Endothelial cell of umbilical vein (primary cell): ENCODE data around the gene KIF17. TPM values are rescaled to one million over a fixed set of nuclear protein-coding genes. Genes with fewer than 3 reads are reported as not detected.
A peak's percentile ranks its signal among the peaks of the same experiment; 100 is the strongest.

Experiments used
- BruUV-seq: library from RNA; stranded (reverse); fragments of 400-500 nt; replicated peaks from 2 replicates; lab custom pipeline; 2021; lab: Mats Ljungman, UMichigan
- CTCF ChIA-PET: fragments of 300-600, 350-600 bp; sonication (Branson Sonifier 250); formaldehyde crosslinking; loops from one replicate; lab custom pipeline; 2021; ENCODE audit warnings: antibody characterized with exemption, inconsistent platforms; lab: Charles Lee
- POLR2A ChIA-PET: fragments of 300-600, 350-600 bp; sonication (Branson Sonifier 250); formaldehyde crosslinking; loops from one replicate; lab custom pipeline; 2021; ENCODE audit warnings: antibody characterized with exemption, inconsistent platforms; lab: Charles Lee
- DNase-seq: peaks from one replicate; pipeline ENCODE4 v3.0.0-alpha.2; 2011; ENCODE audit warnings: low read depth, low spot score
- FAIRE-seq: peaks from 2 replicates; lab custom pipeline; 2011; peaks lifted over from hg19 to GRCh38; lab: Jason Lieb, UNC
- H2AFZ ChIP-seq: 2 replicates; pipeline ENCODE4 v1.6.0; 2012; ENCODE audit warnings: low read depth, low read length, control low read depth, inconsistent platforms
- H3K27ac ChIP-seq: 2 replicates; pipeline ENCODE4 v1.5.1; 2011; ENCODE audit warnings: low read depth, mild to moderate bottlenecking, control low read depth, low read length, moderate library complexity; ENCODE audit not compliant: insufficient read depth
- H3K27me3 ChIP-seq, 2 experiments: 2 replicates each; pipeline versions ENCODE4 v1.6.0 to v1.6.1; 2011; ENCODE audit warnings: low read length in 2 of 2, mixed read lengths in 1 of 2; ENCODE audit not compliant: control insufficient read depth in 2 of 2, insufficient read depth in 2 of 2
- H3K36me3 ChIP-seq, 2 experiments: 2 replicates in 1 of 2; 3 replicates in 1 of 2; pipeline ENCODE4 v1.5.1; 2011; ENCODE audit warnings: low read length in 2 of 2, mild to moderate bottlenecking in 1 of 2, moderate library complexity in 1 of 2; ENCODE audit not compliant: control insufficient read depth in 2 of 2, insufficient read depth in 2 of 2; ENCODE audit errors: extremely low read depth in 1 of 2
- H3K4me1 ChIP-seq: 3 replicates; pipeline ENCODE4 v1.5.1; 2011; ENCODE audit warnings: mild to moderate bottlenecking, low read length; ENCODE audit not compliant: control insufficient read depth, insufficient read depth; ENCODE audit errors: extremely low read depth
- H3K4me2 ChIP-seq: 2 replicates; pipeline ENCODE4 v1.6.1; 2011; ENCODE audit warnings: low read length, control low read depth, mixed read lengths; ENCODE audit not compliant: insufficient read depth
- H3K4me3 ChIP-seq, 3 experiments: fragments of 200-600 bp in 1 of 3; sonication (generic), shearing (Covaris generic) in 1 of 3; replicated peaks in 1 of 3; 2 replicates each; pipeline ENCODE4 v1.5.1; 2011 to 2016; ENCODE audit warnings: control low read depth in 3 of 3, low read length in 3 of 3, mild to moderate bottlenecking in 2 of 3, inconsistent platforms in 1 of 3, low read depth in 1 of 3, moderate library complexity in 1 of 3; ENCODE audit not compliant: insufficient read depth in 1 of 3
- H3K79me2 ChIP-seq: 2 replicates; pipeline ENCODE4 v1.6.0; 2012; ENCODE audit warnings: low read length, inconsistent platforms; ENCODE audit not compliant: control insufficient read depth, insufficient read depth
- H3K9ac ChIP-seq: replicated peaks from 2 replicates; pipeline ENCODE3; 2011; ENCODE audit warnings: low read length, control low read depth; ENCODE audit not compliant: insufficient read depth; ENCODE audit errors: extremely low read depth
- H3K9me1 ChIP-seq: replicated peaks from 3 replicates; pipeline ENCODE4 v1.6.0; 2011; ENCODE audit warnings: mild to moderate bottlenecking, low read length; ENCODE audit not compliant: control insufficient read depth, insufficient read depth; ENCODE audit errors: extremely low read depth
- H3K9me3 ChIP-seq: replicated peaks from 2 replicates; pipeline ENCODE4 v1.5.1; 2012; ENCODE audit warnings: low read length, inconsistent platforms; ENCODE audit not compliant: control insufficient read depth, insufficient read depth
- H4K20me1 ChIP-seq: replicated peaks from 2 replicates; pipeline ENCODE3; 2011; ENCODE audit warnings: mild to moderate bottlenecking, low read length; ENCODE audit not compliant: control insufficient read depth, insufficient read depth; ENCODE audit errors: extremely low read depth
- EZH2 ChIP-seq: IDR thresholded peaks from 2 replicates; pipeline ENCODE4 v1.6.1; 2012; ENCODE audit warnings: borderline replicate concordance, low read depth, mild to moderate bottlenecking, moderate library complexity, low read length, inconsistent platforms; ENCODE audit not compliant: severe bottlenecking
- GATA2 ChIP-seq: IDR thresholded peaks from 2 replicates; pipeline ENCODE4 v1.7.0; 2011; ENCODE audit warnings: low read depth, mild to moderate bottlenecking, moderate library complexity, mixed read lengths, low read length; ENCODE audit not compliant: insufficient read length, insufficient read depth
- JUN ChIP-seq: IDR thresholded peaks from 2 replicates; pipeline ENCODE4 v1.6.1; 2011; ENCODE audit warnings: borderline replicate concordance, low read depth; ENCODE audit not compliant: insufficient read length, insufficient read depth
- POLR2A ChIP-seq: IDR thresholded peaks from 2 replicates; pipeline ENCODE4 v1.6.1; 2012; ENCODE audit warnings: low read depth, mild to moderate bottlenecking, control low read depth, low read length
- dilution Hi-C: fragments of 300-500 bp; cut with MboI; formaldehyde crosslinking; loops from one replicate; pipeline ENCODE4 v1.15.0; 2019; ENCODE audit warnings: low sequenced_read_pairs; ENCODE audit not compliant: extremely low pct_ligation_motif_present
- intact Hi-C: fragments of 100-400 bp; cut with micrococcal nuclease; formaldehyde crosslinking; loops from one replicate; pipeline ENCODE4 v1.10.0; 2022
- polyA plus RNA-seq, 4 experiments: library from polyadenylated mRNA; depleted of rRNA in 3 of 4; stranded (reverse) in 3 of 4; unstranded in 1 of 4; fragments of >200 nt; gene quantifications; 2 replicates each; pipeline versions ENCODE4 v1.2.1 to v1.2.3, GENCODE V29; 2011 to 2012; ENCODE audit warnings: missing spikeins in 1 of 4
- total RNA-seq: library from RNA; stranded (reverse); gene quantifications from 2 replicates; pipeline ENCODE4 v1.2.3, GENCODE V29; 2021
- TF ChIP-seq, protein P1 (sequence below): IDR thresholded peaks from 2 replicates; pipeline ENCODE4 v1.6.1; 2011; ENCODE audit not compliant: insufficient read depth, insufficient read length

Gene KIF17
- total and polyA plus RNA-seq, 2 donors (not counting 3 experiments of a cell fraction or from before 2014, with no cell fraction given) = 1.1 to 1.5 TPM

DNA sequence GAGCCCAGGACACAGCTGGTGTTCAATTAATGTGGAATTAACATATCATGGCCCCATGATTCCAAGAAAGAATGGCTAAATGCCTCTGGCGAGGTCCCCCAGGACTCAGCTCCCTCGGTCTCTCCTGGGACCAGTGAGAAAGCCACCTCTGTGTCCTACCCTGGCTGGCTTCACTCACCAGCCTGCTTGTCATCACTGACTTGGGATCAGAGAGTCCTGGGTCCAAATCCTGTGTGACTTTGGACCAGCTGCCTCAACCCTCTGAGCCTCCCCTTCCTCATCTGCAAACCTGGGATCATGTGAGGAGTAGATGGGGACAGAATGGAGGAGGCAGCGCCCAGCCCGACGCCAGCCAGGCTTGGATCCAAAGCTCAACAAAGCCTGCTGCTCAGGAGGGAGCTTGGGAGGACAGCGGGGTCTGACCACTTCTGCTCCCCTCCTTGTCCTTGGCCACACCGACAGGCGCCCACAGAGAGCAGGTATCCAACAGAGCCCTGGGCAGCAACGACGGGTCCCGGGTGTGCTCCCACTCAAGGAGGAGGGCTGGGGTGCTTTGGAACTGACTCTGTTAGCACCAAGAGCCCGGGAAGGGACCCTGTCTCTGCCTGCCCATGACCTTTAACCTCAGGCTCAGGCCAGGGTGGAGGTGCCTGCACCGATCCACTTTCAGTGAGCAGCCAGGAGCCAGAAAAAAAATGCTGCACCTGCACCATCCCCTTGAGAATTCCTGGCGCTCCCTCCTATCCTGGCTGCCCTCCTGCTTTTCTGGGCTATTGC, 11.5 kb upstream of the KIF17 start:
- Histone ChIP-seq H3K9me3 (no peaks in the 10 kb centered on the region), H3K27me3 (peaks cover 7 to 16% of the 10 kb centered on the region in 2 experiments), H3K79me2 (no peaks in the 10 kb centered on the region), H2AFZ (no peak overlapping the region), H3K4me1 (peaks cover 14% of the 10 kb centered on the region), H4K20me1 (no peaks in the 10 kb centered on the region), H3K4me2 (no peak overlapping the region), H3K4me3 (no peak overlapping the region), H3K9me1 (no peaks in the 10 kb centered on the region), H3K36me3 (no peaks in the 10 kb centered on the region), H3K27ac (no peak overlapping the region), H3K9ac (no peak overlapping the region)
- BruUV-seq = no TSS peak
- TF ChIP-seq GATA2 (no peak), POLR2A (no peak), EZH2 (peak; percentile 13), JUN (no peak)
- TF ChIP-seq, protein P1, sequence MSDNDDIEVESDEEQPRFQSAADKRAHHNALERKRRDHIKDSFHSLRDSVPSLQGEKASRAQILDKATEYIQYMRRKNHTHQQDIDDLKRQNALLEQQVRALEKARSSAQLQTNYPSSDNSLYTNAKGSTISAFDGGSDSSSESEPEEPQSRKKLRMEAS = no peak
- POLR2A ChIA-PET = no interaction called here
- CTCF ChIA-PET = interaction anchor here (0.7 kb wide), 1 partner anchor 32 kb away, joined by 4 read pairs; no protein-coding TSS in a partner anchor
- no peak for DNase-seq
- no peak for FAIRE-seq
- dilution Hi-C loops = no loop called here
- intact Hi-C loops = no loop called here
